D721Med (cell line): ENCODE measurements around the gene POC1A.

ENCODE experiments used
- DNase-seq: peaks from one replicate; pipeline ENCODE4 v3.0.0; 2011; ENCODE audit warnings: low spot score; ENCODE audit not compliant: insufficient read length
- FAIRE-seq: peaks from 2 replicates; lab custom pipeline; 2011; peaks lifted over from hg19 to GRCh38; lab: Jason Lieb, UNC
- CTCF ChIP-seq: IDR thresholded peaks from 2 replicates; pipeline ENCODE4 v1.5.1; 2012; ENCODE audit warnings: mild to moderate bottlenecking, control low read depth; ENCODE audit not compliant: insufficient read depth; ENCODE audit errors: missing control alignments

The POC1A gene

GRCh38 chr3:52032702-52033408 lies 121.4 kb downstream of the POC1A start:
- no peak for TF ChIP-seq CTCF
- DNase-seq (no peak), FAIRE-seq (no peak)

GRCh38 chr3:52031896-52032295 lies 122.3 kb downstream of the POC1A start:
- TF ChIP-seq CTCF, result no peak
- FAIRE-seq, result no peak
- DNase-seq, result no peak

GRCh38 chr3:52030714-52031310 lies 123.4 kb downstream of the POC1A start:
- no peak for TF ChIP-seq CTCF
- no peak for FAIRE-seq

GRCh38 chr3:52029535-52029934 lies 124.7 kb downstream of the POC1A start:
- TF ChIP-seq CTCF, result no peak
- DNase-seq, result no peak
- FAIRE-seq, result no peak

More at GRCh38 chr3:52030714-52031310, 123.4 kb downstream of the POC1A start:
- no peak for DNase-seq

- DNase-seq (no peak), FAIRE-seq (no peak)
- TF ChIP-seq CTCF, result no peak
These were observed 125.2 kb downstream of the POC1A start for GRCh38 chr3:52029053-52029452.

- TF ChIP-seq CTCF, result no peak
- DNase-seq (no peak), FAIRE-seq (no peak)
These were observed 125.7 kb downstream of the POC1A start for GRCh38 chr3:52028572-52028971.

- FAIRE-seq, result no peak
- DNase-seq, result no peak
- no peak for TF ChIP-seq CTCF
These were observed 128.2 kb downstream of the POC1A start for GRCh38 chr3:52026041-52026440.
